ENCODE data around the gene OTUD4.

DNA sequence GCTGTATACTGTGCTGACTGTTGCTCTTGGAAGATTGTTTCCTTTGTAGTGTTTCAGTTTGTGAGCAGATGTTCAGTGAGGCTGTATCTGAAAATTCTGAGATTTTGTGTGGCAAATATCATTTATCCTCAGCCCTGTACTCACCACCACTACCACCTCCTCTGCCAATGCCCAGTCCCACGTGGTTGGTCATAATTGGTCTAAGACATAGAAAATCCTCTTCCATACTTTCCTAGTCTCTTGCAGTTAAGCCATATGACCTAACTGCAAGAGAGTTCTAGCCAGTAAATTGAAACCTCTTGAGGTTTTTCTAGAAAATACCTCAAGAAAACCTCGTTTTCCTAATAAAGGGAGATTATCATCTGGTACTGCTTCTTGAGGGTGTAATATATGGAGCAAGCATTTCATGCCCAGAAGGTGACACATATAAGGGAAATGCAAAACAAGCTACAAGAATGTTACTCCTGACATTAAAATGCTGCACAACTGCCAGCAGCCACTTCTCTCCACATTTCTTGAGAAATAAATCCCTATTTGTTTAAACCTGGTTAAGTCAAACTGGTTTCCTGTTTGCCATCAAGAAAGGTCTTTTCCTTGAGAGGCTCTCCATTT lies 49.5 kb downstream of the OTUD4 start:
- TF ChIP-seq, protein P1, sequence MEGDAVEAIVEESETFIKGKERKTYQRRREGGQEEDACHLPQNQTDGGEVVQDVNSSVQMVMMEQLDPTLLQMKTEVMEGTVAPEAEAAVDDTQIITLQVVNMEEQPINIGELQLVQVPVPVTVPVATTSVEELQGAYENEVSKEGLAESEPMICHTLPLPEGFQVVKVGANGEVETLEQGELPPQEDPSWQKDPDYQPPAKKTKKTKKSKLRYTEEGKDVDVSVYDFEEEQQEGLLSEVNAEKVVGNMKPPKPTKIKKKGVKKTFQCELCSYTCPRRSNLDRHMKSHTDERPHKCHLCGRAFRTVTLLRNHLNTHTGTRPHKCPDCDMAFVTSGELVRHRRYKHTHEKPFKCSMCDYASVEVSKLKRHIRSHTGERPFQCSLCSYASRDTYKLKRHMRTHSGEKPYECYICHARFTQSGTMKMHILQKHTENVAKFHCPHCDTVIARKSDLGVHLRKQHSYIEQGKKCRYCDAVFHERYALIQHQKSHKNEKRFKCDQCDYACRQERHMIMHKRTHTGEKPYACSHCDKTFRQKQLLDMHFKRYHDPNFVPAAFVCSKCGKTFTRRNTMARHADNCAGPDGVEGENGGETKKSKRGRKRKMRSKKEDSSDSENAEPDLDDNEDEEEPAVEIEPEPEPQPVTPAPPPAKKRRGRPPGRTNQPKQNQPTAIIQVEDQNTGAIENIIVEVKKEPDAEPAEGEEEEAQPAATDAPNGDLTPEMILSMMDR (IDR thresholded peaks at IDR 0.05; ENCODE audit: insufficient read depth, low read length) = no peak
- TF ChIP-seq POLR2AphosphoS5 (IDR thresholded peaks at IDR 0.05; ENCODE audit: low read depth) = no peak
- TF ChIP-seq, protein P2, sequence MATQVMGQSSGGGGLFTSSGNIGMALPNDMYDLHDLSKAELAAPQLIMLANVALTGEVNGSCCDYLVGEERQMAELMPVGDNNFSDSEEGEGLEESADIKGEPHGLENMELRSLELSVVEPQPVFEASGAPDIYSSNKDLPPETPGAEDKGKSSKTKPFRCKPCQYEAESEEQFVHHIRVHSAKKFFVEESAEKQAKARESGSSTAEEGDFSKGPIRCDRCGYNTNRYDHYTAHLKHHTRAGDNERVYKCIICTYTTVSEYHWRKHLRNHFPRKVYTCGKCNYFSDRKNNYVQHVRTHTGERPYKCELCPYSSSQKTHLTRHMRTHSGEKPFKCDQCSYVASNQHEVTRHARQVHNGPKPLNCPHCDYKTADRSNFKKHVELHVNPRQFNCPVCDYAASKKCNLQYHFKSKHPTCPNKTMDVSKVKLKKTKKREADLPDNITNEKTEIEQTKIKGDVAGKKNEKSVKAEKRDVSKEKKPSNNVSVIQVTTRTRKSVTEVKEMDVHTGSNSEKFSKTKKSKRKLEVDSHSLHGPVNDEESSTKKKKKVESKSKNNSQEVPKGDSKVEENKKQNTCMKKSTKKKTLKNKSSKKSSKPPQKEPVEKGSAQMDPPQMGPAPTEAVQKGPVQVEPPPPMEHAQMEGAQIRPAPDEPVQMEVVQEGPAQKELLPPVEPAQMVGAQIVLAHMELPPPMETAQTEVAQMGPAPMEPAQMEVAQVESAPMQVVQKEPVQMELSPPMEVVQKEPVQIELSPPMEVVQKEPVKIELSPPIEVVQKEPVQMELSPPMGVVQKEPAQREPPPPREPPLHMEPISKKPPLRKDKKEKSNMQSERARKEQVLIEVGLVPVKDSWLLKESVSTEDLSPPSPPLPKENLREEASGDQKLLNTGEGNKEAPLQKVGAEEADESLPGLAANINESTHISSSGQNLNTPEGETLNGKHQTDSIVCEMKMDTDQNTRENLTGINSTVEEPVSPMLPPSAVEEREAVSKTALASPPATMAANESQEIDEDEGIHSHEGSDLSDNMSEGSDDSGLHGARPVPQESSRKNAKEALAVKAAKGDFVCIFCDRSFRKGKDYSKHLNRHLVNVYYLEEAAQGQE (IDR thresholded peaks at IDR 0.05; ENCODE audit: insufficient replicate concordance, low read depth) = no peak

Measured in HL-60 (cell line).